GM12878 (cell line): ENCODE results near the gene MAP3K7CL. TPM values are rescaled to one million over a fixed set of nuclear protein-coding genes. Genes with fewer than 3 reads are reported as not detected.

Source experiments
- ATF2 ChIP-seq: IDR thresholded peaks from 2 replicates; pipeline ENCODE4 v1.6.1; 2012; ENCODE audit warnings: low read length, inconsistent platforms
- CBX5 ChIP-seq: sonication (generic); IDR thresholded peaks from 2 replicates; pipeline ENCODE4 v1.6.1; 2016; ENCODE audit warnings: low read depth, moderate library complexity, mild to moderate bottlenecking, inconsistent platforms
- CEBPB ChIP-seq, 2 experiments: fragments of 150-350 bp in 1 of 2; IDR thresholded peaks; 2 replicates each; pipeline ENCODE4 v1.6.1; 2012 to 2014; ENCODE audit warnings: low read depth in 2 of 2, low read length in 2 of 2, borderline replicate concordance in 1 of 2, inconsistent platforms in 1 of 2
- CREB1 ChIP-seq: IDR thresholded peaks from 2 replicates; pipeline ENCODE4 v1.6.1; 2012; ENCODE audit warnings: low read depth, mild to moderate bottlenecking, inconsistent platforms
- FOXM1 ChIP-seq: IDR thresholded peaks from 2 replicates; pipeline ENCODE4 v1.6.1; 2012; ENCODE audit warnings: low read depth, mild to moderate bottlenecking, inconsistent platforms, low read length, moderate library complexity
- IKZF1 ChIP-seq: fragments of 450-650 bp; conservative IDR thresholded peaks from 2 replicates; pipeline ENCODE4 v1.6.1; 2017; ENCODE audit warnings: antibody characterized with exemption, mild to moderate bottlenecking
- NFIC ChIP-seq: IDR thresholded peaks from 2 replicates; pipeline ENCODE4 v1.6.1; 2012; ENCODE audit warnings: low read depth, mild to moderate bottlenecking, inconsistent platforms, low read length, moderate library complexity
- NR2F1 ChIP-seq: fragments of 450-650 bp; conservative IDR thresholded peaks from 2 replicates; pipeline ENCODE4 v1.6.1; 2017; ENCODE audit warnings: mild to moderate bottlenecking
- RAD21 ChIP-seq: IDR thresholded peaks from 2 replicates; pipeline ENCODE4 v1.6.1; 2011; ENCODE audit warnings: mild to moderate bottlenecking, low read depth, low read length, moderate library complexity; ENCODE audit not compliant: insufficient read depth
- RAD51 ChIP-seq: fragments of 450-650 bp; IDR thresholded peaks from 2 replicates; pipeline ENCODE4 v1.6.1; 2016; ENCODE audit warnings: moderate library complexity, mild to moderate bottlenecking, inconsistent platforms
- RELA ChIP-seq: fragments of 450-650 bp; IDR thresholded peaks from 2 replicates; pipeline ENCODE4 v1.8.0; 2014; ENCODE audit warnings: borderline replicate concordance; ENCODE audit not compliant: partially characterized antibody
- REST ChIP-seq: IDR thresholded peaks from 2 replicates; pipeline ENCODE4 v1.6.1; 2012; ENCODE audit warnings: mild to moderate bottlenecking, low read depth, low read length
- RFX5 ChIP-seq: IDR thresholded peaks from 2 replicates; pipeline ENCODE4 v1.6.1; 2011; ENCODE audit warnings: low read depth, low read length, improper control_type of control experiment
- SIX5 ChIP-seq: IDR thresholded peaks from 2 replicates; pipeline ENCODE4 v1.6.1; 2011; ENCODE audit warnings: mild to moderate bottlenecking, low read depth, low read length, moderate library complexity; ENCODE audit not compliant: severe bottlenecking
- SMARCA5 ChIP-seq: fragments of 450-650 bp; IDR thresholded peaks from 2 replicates; pipeline ENCODE4 v1.6.1; 2017; ENCODE audit warnings: mild to moderate bottlenecking
- SMC3 ChIP-seq: IDR thresholded peaks from 2 replicates; pipeline ENCODE4 v1.6.1; 2011; ENCODE audit warnings: low read length, improper control_type of control experiment, borderline replicate concordance
- SP1 ChIP-seq: IDR thresholded peaks from one replicate; pipeline ENCODE4 v1.6.1; 2011; ENCODE audit warnings: low read depth, low read length
- polyA plus RNA-seq, 11 experiments: library from polyadenylated mRNA; depleted of rRNA in 4 of 11; unstranded in 6 of 11; stranded (reverse) in 5 of 11; fragments of >200 nt; fragmentation: Nextera tagmentation in 4 of 11; fragmentation: Illumina TruSeq in 1 of 11; extraction: Ambion mirVana in 4 of 11; extraction: Trizol in 1 of 11; gene quantifications; 1 replicate in 1 of 11; 2 replicates in 10 of 11; pipeline versions ENCODE4 v1.2.1 to v1.2.3, GENCODE V29; 2011 to 2016; ENCODE audit warnings: inconsistent platforms in 2 of 11, missing spikeins in 2 of 11, low read depth in 1 of 11
- total RNA-seq, 4 experiments: library from RNA; depleted of rRNA in 3 of 4; stranded (reverse); fragments of >200 nt in 3 of 4; fragmentation: Illumina TruSeq in 1 of 4; extraction: Trizol in 1 of 4; gene quantifications; 2 replicates each; pipeline versions ENCODE4 v1.2.1 to v1.2.3, GENCODE V29; 2013 to 2021
- TF ChIP-seq, protein P1 (sequence below): IDR thresholded peaks from 2 replicates; pipeline ENCODE4 v1.6.1; 2012; ENCODE audit warnings: improper control_type of control experiment, low read depth, low read length; ENCODE audit not compliant: insufficient replicate concordance
- TF ChIP-seq, protein P2 (sequence below): fragments of 450-650 bp; IDR thresholded peaks from 2 replicates; pipeline ENCODE4 v1.6.1; 2017; ENCODE audit warnings: borderline replicate concordance

MAP3K7CL gene
- total and polyA plus RNA-seq, 10 of the 15 experiments (the other 5 are each of a cell fraction or from before 2014, with no cell fraction given), result 3.2 to 19.7 (median 6.6) TPM

- TF ChIP-seq IKZF1 (peak; percentile 85), SMARCA5 (peak; percentile 90), ATF2 (peak; percentile 94), RAD51 (peak; percentile 18; the same call in 1 of the 2 replicates), SIX5 (no peak), FOXM1 (peak; percentile 76), CREB1 (peak; percentile 46; the same call in 1 of the 2 replicates), NFIC (peak; percentile 82), SMC3 (peak; percentile 61; the same call in 1 of the 2 replicates), NR2F1 (peak; percentile 56; the same call in 1 of the 2 replicates), REST (no peak), RELA (peak; percentile 94), RFX5 (no peak), CBX5 (peak; percentile 94; the same call in 1 of the 2 replicates), RAD21 (peak; percentile 55), SP1 (peak; percentile 14), CEBPB (IDR thresholded peaks at IDR 0.05; ENCODE audit: borderline replicate concordance in 1 of 2, low read depth in 2 of 2, low read length in 2 of 2) (peak; percentile 31 to 44; a peak in 1 of 4 replicates)
- TF ChIP-seq, protein P1, sequence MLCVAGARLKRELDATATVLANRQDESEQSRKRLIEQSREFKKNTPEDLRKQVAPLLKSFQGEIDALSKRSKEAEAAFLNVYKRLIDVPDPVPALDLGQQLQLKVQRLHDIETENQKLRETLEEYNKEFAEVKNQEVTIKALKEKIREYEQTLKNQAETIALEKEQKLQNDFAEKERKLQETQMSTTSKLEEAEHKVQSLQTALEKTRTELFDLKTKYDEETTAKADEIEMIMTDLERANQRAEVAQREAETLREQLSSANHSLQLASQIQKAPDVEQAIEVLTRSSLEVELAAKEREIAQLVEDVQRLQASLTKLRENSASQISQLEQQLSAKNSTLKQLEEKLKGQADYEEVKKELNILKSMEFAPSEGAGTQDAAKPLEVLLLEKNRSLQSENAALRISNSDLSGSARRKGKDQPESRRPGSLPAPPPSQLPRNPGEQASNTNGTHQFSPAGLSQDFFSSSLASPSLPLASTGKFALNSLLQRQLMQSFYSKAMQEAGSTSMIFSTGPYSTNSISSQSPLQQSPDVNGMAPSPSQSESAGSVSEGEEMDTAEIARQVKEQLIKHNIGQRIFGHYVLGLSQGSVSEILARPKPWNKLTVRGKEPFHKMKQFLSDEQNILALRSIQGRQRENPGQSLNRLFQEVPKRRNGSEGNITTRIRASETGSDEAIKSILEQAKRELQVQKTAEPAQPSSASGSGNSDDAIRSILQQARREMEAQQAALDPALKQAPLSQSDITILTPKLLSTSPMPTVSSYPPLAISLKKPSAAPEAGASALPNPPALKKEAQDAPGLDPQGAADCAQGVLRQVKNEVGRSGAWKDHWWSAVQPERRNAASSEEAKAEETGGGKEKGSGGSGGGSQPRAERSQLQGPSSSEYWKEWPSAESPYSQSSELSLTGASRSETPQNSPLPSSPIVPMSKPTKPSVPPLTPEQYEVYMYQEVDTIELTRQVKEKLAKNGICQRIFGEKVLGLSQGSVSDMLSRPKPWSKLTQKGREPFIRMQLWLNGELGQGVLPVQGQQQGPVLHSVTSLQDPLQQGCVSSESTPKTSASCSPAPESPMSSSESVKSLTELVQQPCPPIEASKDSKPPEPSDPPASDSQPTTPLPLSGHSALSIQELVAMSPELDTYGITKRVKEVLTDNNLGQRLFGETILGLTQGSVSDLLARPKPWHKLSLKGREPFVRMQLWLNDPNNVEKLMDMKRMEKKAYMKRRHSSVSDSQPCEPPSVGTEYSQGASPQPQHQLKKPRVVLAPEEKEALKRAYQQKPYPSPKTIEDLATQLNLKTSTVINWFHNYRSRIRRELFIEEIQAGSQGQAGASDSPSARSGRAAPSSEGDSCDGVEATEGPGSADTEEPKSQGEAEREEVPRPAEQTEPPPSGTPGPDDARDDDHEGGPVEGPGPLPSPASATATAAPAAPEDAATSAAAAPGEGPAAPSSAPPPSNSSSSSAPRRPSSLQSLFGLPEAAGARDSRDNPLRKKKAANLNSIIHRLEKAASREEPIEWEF, result no peak
- TF ChIP-seq, protein P2, sequence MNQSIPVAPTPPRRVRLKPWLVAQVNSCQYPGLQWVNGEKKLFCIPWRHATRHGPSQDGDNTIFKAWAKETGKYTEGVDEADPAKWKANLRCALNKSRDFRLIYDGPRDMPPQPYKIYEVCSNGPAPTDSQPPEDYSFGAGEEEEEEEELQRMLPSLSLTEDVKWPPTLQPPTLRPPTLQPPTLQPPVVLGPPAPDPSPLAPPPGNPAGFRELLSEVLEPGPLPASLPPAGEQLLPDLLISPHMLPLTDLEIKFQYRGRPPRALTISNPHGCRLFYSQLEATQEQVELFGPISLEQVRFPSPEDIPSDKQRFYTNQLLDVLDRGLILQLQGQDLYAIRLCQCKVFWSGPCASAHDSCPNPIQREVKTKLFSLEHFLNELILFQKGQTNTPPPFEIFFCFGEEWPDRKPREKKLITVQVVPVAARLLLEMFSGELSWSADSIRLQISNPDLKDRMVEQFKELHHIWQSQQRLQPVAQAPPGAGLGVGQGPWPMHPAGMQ, result no peak
These were observed 65.7 kb downstream of the MAP3K7CL start (continued) for GRCh38 chr21:29195981-29196669.
